Pancreas (tissue), 10 donors: Measurements from ENCODE around the gene INSYN1. TPM values are rescaled to one million over a fixed set of nuclear protein-coding genes. Genes with fewer than 3 reads are reported as not detected.

Experiments
- ATAC-seq, 4 donors: fragments of 200-7000 bp; cut with Tn5 transposase; one replicate each; pipeline versions ENCODE4 v1.8.0 to v1.9.1; 2020; ENCODE audit warnings: mild to moderate bottlenecking in 4 of 4, moderate library complexity in 4 of 4
- DNase-seq, 6 donors: peaks; one replicate each; pipeline ENCODE4 v3.0.0-alpha.2; 2020
- FAIRE-seq: peaks from 2 replicates; lab custom pipeline; 2012; peaks lifted over from hg19 to GRCh38; lab: Jason Lieb, UNC
- H3K27ac ChIP-seq, 4 donors: fragments of 200-600 bp; sonication (generic); 1 replicate in 3 of 4; 2 replicates in 1 of 4; pipeline versions ENCODE4 v1.5.0 to v1.8.0; 2020
- H3K27me3 ChIP-seq, 4 donors: fragments of 200-600 bp; one replicate each; pipeline ENCODE4 v1.8.0; 2021
- H3K36me3 ChIP-seq, 3 donors: fragments of 200-600 bp; sonication (generic) in 1 of 3; one replicate each; pipeline versions ENCODE4 v1.5.0 to v1.8.0; 2020 to 2021
- H3K4me1 ChIP-seq, 3 donors: fragments of 200-600 bp; one replicate each; pipeline ENCODE4 v1.8.0; 2021
- H3K4me3 ChIP-seq, 4 donors: fragments of 200-600 bp; sonication (generic) in 2 of 4; one replicate each; pipeline versions ENCODE4 v1.5.0 to v1.8.0; 2020 to 2021
- H3K9me3 ChIP-seq, 4 donors: fragments of 200-600 bp; one replicate each; pipeline ENCODE4 v1.8.0; 2021
- CTCF ChIP-seq, 4 donors: fragments of 200-600 bp; sonication (generic) in 3 of 4; IDR thresholded peaks; one replicate each; pipeline versions ENCODE4 v1.5.0 to v1.8.0; 2021; ENCODE audit warnings: antibody characterized with exemption in 4 of 4
- WGBS, 2 donors: extraction: QIAGEN DNeasy Blood & Tissue Kit; methylation state at CpG; one replicate each; pipeline ENCODE4 v1.1.7; 2013; 5-methylcytosine and 5-hydroxymethylcytosine counted together
- intact Hi-C, 3 donors: fragments of 100-400 bp; cut with DNase I; formaldehyde crosslinking; loops; one replicate each; pipeline versions ENCODE4 v1.11.1 to v1.14.2; 2022
- polyA plus RNA-seq, 2 donors: library from polyadenylated mRNA; stranded (reverse); fragments of 200-250 nt; gene quantifications; one replicate each; pipeline ENCODE4 v1.2.3, GENCODE V29; 2013
- total RNA-seq, 6 donors: library from RNA; stranded (reverse); fragmentation: NEBNext Ultra II Directional in 4 of 6; extraction: Animal tissue kit (Norgen Biotek cat#: 25700) in 4 of 6; gene quantifications; one replicate each; pipeline versions ENCODE4 v1.2.1 to v1.2.4, GENCODE V29; 2021 to 2023
- donor health status: healthy with polysubstance abuse.
- donor health status: DM: no; HTN: no; CAD: no; lungs with moderate emphysema.
- donor health status: DM: no; HTN: no; CAD: no.
- donor health status: control.
- donor health status: control.
- donor health status: Bipolar disorder and iron deficiency.
- donor health status: DM: yes; HTN: yes; CAD: no.
- donor health status: DM: no; HTN: no; CAD: no.
- donor health status: DM: no; HTN: no; CAD: no.
- donor health status: DM: yes; HTN: yes; CAD: no.

INSYN1 gene
- total and polyA plus RNA-seq, 8 donors = 0.42 to 28.2 (median 1.7) TPM

GRCh38 chr15:73756947-73757513 lies 3.9 kb upstream of the INSYN1 start:
- ATAC-seq (no peak), DNase-seq (no peak), FAIRE-seq (no peak)
- no peaks in the 10 kb centered on the region for H3K27me3 ChIP-seq
- no peaks in the 10 kb centered on the region for H3K36me3 ChIP-seq
- no peaks in the 10 kb centered on the region for H3K9me3 ChIP-seq
- TF ChIP-seq CTCF (IDR thresholded peaks at IDR 0.05) = no peak
- H3K4me1 ChIP-seq = no peaks in the 10 kb centered on the region
- 40 to 50% methylated on average over 3 of the region's 3 CpGs for WGBS, 2 donors
- intact Hi-C loops = no loop called here
- H3K27ac ChIP-seq = no peak overlapping the region
- H3K4me3 ChIP-seq = no peak overlapping the region

- no peaks in the 10 kb centered on the region for H3K9me3 ChIP-seq
- FAIRE-seq = no peak
- no peak for TF ChIP-seq CTCF (IDR thresholded peaks at IDR 0.05)
- ATAC-seq = no peak
- 45 to 51% methylated on average over 2 of the region's 2 CpGs for WGBS, 2 donors
- H3K27me3 ChIP-seq = no peaks in the 10 kb centered on the region
- intact Hi-C loops = no loop called here
- no peak overlapping the region for H3K4me3 ChIP-seq
- H3K36me3 ChIP-seq = no peaks in the 10 kb centered on the region
- H3K4me1 ChIP-seq = no peaks in the 10 kb centered on the region
- no peak for DNase-seq
- H3K27ac ChIP-seq = no peak overlapping the region
Measured at GRCh38 chr15:73756390-73756789, 3.2 kb upstream of the INSYN1 start.

GRCh38 chr15:73755946-73756345 lies 2.8 kb upstream of the INSYN1 start:
- 69 to 76% methylated on average over 3 of the region's 3 CpGs for WGBS, 2 donors
- Histone ChIP-seq H3K4me3 (no peak overlapping the region), H3K9me3 (no peaks in the 10 kb centered on the region), H3K27me3 (no peaks in the 10 kb centered on the region), H3K36me3 (no peaks in the 10 kb centered on the region), H3K4me1 (no peaks in the 10 kb centered on the region), H3K27ac (no peak overlapping the region)
- FAIRE-seq = no peak
- ATAC-seq = no peak
- intact Hi-C loops = no loop called here
- no peak for TF ChIP-seq CTCF (IDR thresholded peaks at IDR 0.05)
- DNase-seq = no peak

- H3K4me1 ChIP-seq = no peaks in the 10 kb centered on the region
- intact Hi-C loops = no loop called here
- WGBS, 2 donors = 73 to 89% methylated on average over 5 of the region's 5 CpGs
- no peak for TF ChIP-seq CTCF (IDR thresholded peaks at IDR 0.05)
- no peaks in the 10 kb centered on the region for H3K36me3 ChIP-seq
- H3K4me3 ChIP-seq = no peak overlapping the region
- DNase-seq (no peak), FAIRE-seq (no peak), ATAC-seq (no peak)
- H3K9me3 ChIP-seq = no peaks in the 10 kb centered on the region
- no peaks in the 10 kb centered on the region for H3K27me3 ChIP-seq
- no peak overlapping the region for H3K27ac ChIP-seq
Measured at GRCh38 chr15:73755481-73755880, 2.3 kb upstream of the INSYN1 start.

GRCh38 chr15:73754461-73754860 lies 1.3 kb upstream of the INSYN1 start:
- H3K4me1 ChIP-seq = no peaks in the 10 kb centered on the region
- no peak overlapping the region for H3K4me3 ChIP-seq
- intact Hi-C loops = no loop called here
- no peaks in the 10 kb centered on the region for H3K9me3 ChIP-seq
- WGBS, 2 donors = 81 to 82% methylated on average over 8 of the region's 8 CpGs
- H3K27me3 ChIP-seq = no peaks in the 10 kb centered on the region
- ATAC-seq (no peak), FAIRE-seq (no peak), DNase-seq (no peak)
- TF ChIP-seq CTCF (IDR thresholded peaks at IDR 0.05) = no peak
- no peaks in the 10 kb centered on the region for H3K36me3 ChIP-seq
- H3K27ac ChIP-seq = no peak overlapping the region
